IMR-90 (cell line): ENCODE measurements around the gene AP3S1. TPM values are rescaled to one million over a fixed set of nuclear protein-coding genes. Genes with fewer than 3 reads are reported as not detected.

Experiments
- ATAC-seq: fragments of 200-7000 bp; cut with Tn5 transposase; 2 replicates; pipeline ENCODE4 v1.9.1; 2020; ENCODE audit warnings: low read depth, mild to moderate bottlenecking, moderate library complexity
- BruUV-seq: library from RNA; stranded (reverse); fragments of 400-500 nt; replicated peaks from 2 replicates; lab custom pipeline; 2021; lab: Mats Ljungman, UMichigan
- CTCF ChIA-PET: fragments of 300-600 bp; formaldehyde crosslinking; extraction: SDS; loops from one replicate; lab custom pipeline; 2021; ENCODE audit warnings: antibody characterized with exemption; lab: Yijun Ruan, JAX
- POLR2A ChIA-PET: fragments of 300-600 bp; sonication (Branson Sonifier 250); formaldehyde crosslinking; loops from one replicate; lab custom pipeline; 2022; ENCODE audit warnings: antibody characterized with exemption; ENCODE audit not compliant: unreplicated experiment; lab: Charles Lee
- DNase-seq: peaks from one replicate; pipeline ENCODE4 v3.0.0; 2013
- H2AFZ ChIP-seq: replicated peaks from 2 replicates; pipeline ENCODE3; 2013; ENCODE audit warnings: low read length, mild to moderate bottlenecking; ENCODE audit not compliant: poor library complexity
- H2AK5ac ChIP-seq: 2 replicates; pipeline ENCODE4 v1.6.1; 2013; ENCODE audit warnings: low read depth, low read length, inconsistent platforms
- H2AK9ac ChIP-seq: replicated peaks from 2 replicates; pipeline ENCODE3; 2013; ENCODE audit warnings: mild to moderate bottlenecking, low read depth, low read length, moderate library complexity; ENCODE audit not compliant: poor library complexity
- H2BK120ac ChIP-seq: 2 replicates; pipeline ENCODE4 v1.6.1; 2013; ENCODE audit warnings: low read depth, low read length, inconsistent platforms
- H2BK15ac ChIP-seq: 3 replicates; pipeline ENCODE4 v1.6.1; 2013; ENCODE audit warnings: low read depth, low read length, inconsistent platforms
- H2BK20ac ChIP-seq: 2 replicates; pipeline ENCODE4 v1.6.1; 2013; ENCODE audit warnings: low read depth, mild to moderate bottlenecking, inconsistent platforms, low read length, moderate library complexity
- H2BK5ac ChIP-seq: 2 replicates; pipeline ENCODE4 v1.6.1; 2013; ENCODE audit warnings: mild to moderate bottlenecking, low read depth, low read length, inconsistent platforms; ENCODE audit not compliant: poor library complexity, severe bottlenecking
- H3K14ac ChIP-seq: replicated peaks from 2 replicates; pipeline ENCODE4 v1.6.1; 2013; ENCODE audit warnings: low read depth, low read length, inconsistent platforms
- H3K18ac ChIP-seq: 2 replicates; pipeline ENCODE4 v1.6.1; 2013; ENCODE audit warnings: low read depth, low read length, control low read depth
- H3K23ac ChIP-seq: 2 replicates; pipeline ENCODE4 v1.6.1; 2013; ENCODE audit warnings: low read depth, low read length, inconsistent platforms
- H3K27ac ChIP-seq: 2 replicates; pipeline ENCODE4 v1.5.1; 2013; ENCODE audit warnings: mild to moderate bottlenecking, control low read depth, low read length; ENCODE audit not compliant: insufficient read depth
- H3K27me3 ChIP-seq: 2 replicates; pipeline ENCODE4 v1.6.1; 2013; ENCODE audit warnings: low read length; ENCODE audit not compliant: control insufficient read depth, insufficient read depth
- H3K36me3 ChIP-seq: 2 replicates; pipeline ENCODE4 v1.6.1; 2013; ENCODE audit warnings: low read length, mixed read lengths; ENCODE audit not compliant: control insufficient read depth, insufficient read depth
- H3K4ac ChIP-seq: 2 replicates; pipeline ENCODE4 v1.6.1; 2013; ENCODE audit warnings: low read depth, low read length, inconsistent platforms
- H3K4me1 ChIP-seq: 2 replicates; pipeline ENCODE4 v1.6.1; 2013; ENCODE audit warnings: low read length, mixed read lengths; ENCODE audit not compliant: control insufficient read depth, insufficient read depth
- H3K4me2 ChIP-seq: 2 replicates; pipeline ENCODE4 v1.6.1; 2013; ENCODE audit warnings: low read depth, mild to moderate bottlenecking, control low read depth, low read length, moderate library complexity
- H3K4me3 ChIP-seq: 2 replicates; pipeline ENCODE4 v1.5.1; 2013; ENCODE audit warnings: low read depth, mild to moderate bottlenecking, control low read depth, low read length, moderate library complexity; ENCODE audit not compliant: insufficient read depth
- H3K56ac ChIP-seq: 2 replicates; pipeline ENCODE4 v1.6.1; 2013; ENCODE audit warnings: low read length, inconsistent platforms; ENCODE audit not compliant: insufficient read depth; ENCODE audit errors: extremely low read depth
- H3K79me1 ChIP-seq, 2 experiments: 2 replicates each; pipeline ENCODE4 v1.6.1; 2013; ENCODE audit warnings: low read length in 2 of 2, inconsistent platforms in 1 of 2, low read depth in 1 of 2
- H3K9ac ChIP-seq: 2 replicates; pipeline ENCODE4 v1.6.1; 2013; ENCODE audit warnings: low read depth, low read length, control low read depth
- H3K9me1 ChIP-seq: 2 replicates; pipeline ENCODE4 v1.6.1; 2013; ENCODE audit warnings: low read length, inconsistent platforms; ENCODE audit not compliant: insufficient read depth
- H3K9me3 ChIP-seq: 2 replicates; pipeline ENCODE4 v1.6.1; 2013; ENCODE audit warnings: low read length; ENCODE audit not compliant: control insufficient read depth, insufficient read depth
- H4K20me1 ChIP-seq: 2 replicates; pipeline ENCODE4 v1.6.1; 2013; ENCODE audit warnings: low read length, inconsistent platforms; ENCODE audit not compliant: insufficient read depth
- H4K5ac ChIP-seq: 2 replicates; pipeline ENCODE4 v1.6.1; 2013; ENCODE audit warnings: mild to moderate bottlenecking, low read depth, low read length, control low read depth
- H4K8ac ChIP-seq, 2 experiments: 2 replicates each; pipeline ENCODE4 v1.6.1; 2013; ENCODE audit warnings: low read depth in 2 of 2, low read length in 2 of 2, control low read depth in 1 of 2, inconsistent platforms in 1 of 2
- H4K91ac ChIP-seq: 2 replicates; pipeline ENCODE4 v1.6.1; 2013; ENCODE audit warnings: low read depth, low read length, inconsistent platforms; ENCODE audit not compliant: insufficient read depth
- CHD1 ChIP-seq: IDR thresholded peaks from 2 replicates; pipeline ENCODE4 v1.6.1; 2012; ENCODE audit warnings: low read depth, low read length, improper control_type of control experiment
- CTCF ChIP-seq: conservative IDR thresholded peaks from 2 replicates; pipeline ENCODE4 v1.5.1; 2012; ENCODE audit warnings: mild to moderate bottlenecking, low read depth, low read length, improper control_type of control experiment
- MAZ ChIP-seq: IDR thresholded peaks from 2 replicates; pipeline ENCODE4 v1.6.1; 2012; ENCODE audit warnings: low read depth, mild to moderate bottlenecking, low read length, improper control_type of control experiment, moderate library complexity, borderline replicate concordance
- MXI1 ChIP-seq: IDR thresholded peaks from 2 replicates; pipeline ENCODE4 v1.6.1; 2012; ENCODE audit warnings: low read depth, mild to moderate bottlenecking, low read length, moderate library complexity, borderline replicate concordance
- NFE2L2 ChIP-seq: fragments of 150-350 bp; IDR thresholded peaks from 2 replicates; pipeline ENCODE4 v1.6.1; 2016; ENCODE audit warnings: low read depth, mild to moderate bottlenecking, low read length
- WGBS, 2 experiments: methylation state at CpG; one replicate each; pipeline versions ENCODE4 v1.1.5 to v1.1.7; 2013; ENCODE audit warnings: missing lambda C conversion rate in 2 of 2; ENCODE audit not compliant: insufficient read length in 1 of 2; ENCODE audit errors: extremely low coverage in 2 of 2; 5-methylcytosine and 5-hydroxymethylcytosine counted together
- dilution Hi-C: fragments of 300-500 bp; cut with HindIII; formaldehyde crosslinking; loops from one replicate; pipeline ENCODE4 v1.14.3; 2018; ENCODE audit warnings: low sequenced_read_pairs; ENCODE audit not compliant: unreplicated experiment
- in situ Hi-C: fragments of 300-500 bp; cut with MboI; formaldehyde crosslinking; loops from 3 replicates; pipeline ENCODE4 v1.14.3; 2019; ENCODE audit warnings: low sequenced_read_pairs, inconsistent platforms, mixed read lengths
- intact Hi-C: fragments of 100-400 bp; cut with micrococcal nuclease; formaldehyde crosslinking; loops from 2 replicates; pipeline ENCODE4 v1.10.0; 2022
- polyA plus RNA-seq, 3 experiments: library from polyadenylated mRNA; depleted of rRNA; stranded (reverse); fragments of >200 nt; gene quantifications; 2 replicates each; pipeline ENCODE4 v1.2.3, GENCODE V29; 2012; ENCODE audit warnings: low replicate concordance in 1 of 3
- total RNA-seq: library from RNA; depleted of rRNA; stranded (reverse); fragments of >200 nt; gene quantifications from 2 replicates; pipeline ENCODE4 v1.2.3, GENCODE V29; 2012

Gene AP3S1
- total and polyA plus RNA-seq, 2 of the 4 experiments (the other 2 are of a cell fraction), result 21.9 to 73.1 TPM

- Histone ChIP-seq H4K8ac (peak overlapping the region; percentile 59 to 91; a peak in 3 of 4 replicates), H3K79me1 (peaks cover 8 to 41% of the 10 kb centered on the region in 2 experiments), H3K4me3 (peak overlapping the region; percentile 82), H2BK5ac (peak overlapping the region; percentile 81), H2AK5ac (0 out of 2 replicates have a peak overlapping the region, but pooled peaks have one; percentile 16), H3K4me2 (peak overlapping the region; percentile 92), H3K56ac (peak overlapping the region; percentile 77), H2BK120ac (peak overlapping the region; percentile 58; the same call in 1 of the 2 replicates), H3K9me3 (no peaks in the 10 kb centered on the region), H3K23ac (peak overlapping the region; percentile 98), H2AFZ (peak overlapping the region; percentile 100), H3K4ac (peak overlapping the region; percentile 86), H3K14ac (peak overlapping the region; percentile 82), H3K27me3 (no peaks in the 10 kb centered on the region), H3K36me3 (no peaks in the 10 kb centered on the region), H3K9me1 (peaks cover 4% of the 10 kb centered on the region; the same call in 1 of the 2 replicates), H3K27ac (peak overlapping the region; percentile 78), H4K5ac (peak overlapping the region; percentile 52; the same call in 1 of the 2 replicates), H3K9ac (peak overlapping the region; percentile 81), H4K20me1 (peaks cover 45% of the 10 kb centered on the region), H4K91ac (peak overlapping the region; percentile 71), H2AK9ac (peak overlapping the region; percentile 90), H3K18ac (peak overlapping the region; percentile 62), H2BK20ac (no peak overlapping the region), H3K4me1 (peaks cover 5% of the 10 kb centered on the region), H2BK15ac (no peak overlapping the region)
- ATAC-seq, result peak; percentile 70
- dilution Hi-C loops (no loop called here), in situ Hi-C loops (loop anchor here (25.0 kb wide), 1 partner anchor 555 kb away; the partner anchor contains the start of gene CCDC112), intact Hi-C loops (loop anchor here (5.0 kb wide), 2 partner anchors 225 to 545 kb away; partner anchors contain the start of gene CCDC112)
- ChIA-PET POLR2A (interaction anchor here (0.7 kb wide), 1 partner anchor 217 kb away, joined by 4 read pairs; no protein-coding TSS in a partner anchor), CTCF (no interaction called here)
- no TSS peak for BruUV-seq
- no peak for DNase-seq
- TF ChIP-seq NFE2L2 (no peak), MXI1 (peak; percentile 64), CTCF (peak; percentile 29; the same call in 1 of the 2 replicates), MAZ (peak; percentile 55; the same call in 1 of the 2 replicates), CHD1 (no peak)
- WGBS, 2 experiments, result 1% methylated on average over 31 of the region's 68 CpGs; no CpG with 5 or more reads in 1 of the 2 experiments
Measured at GRCh38 chr5:115842089-115842935, 577 bp downstream of the AP3S1 start.
